ENCODE measurements around the gene MAP2K5.

MAP2K5 gene

DNA sequence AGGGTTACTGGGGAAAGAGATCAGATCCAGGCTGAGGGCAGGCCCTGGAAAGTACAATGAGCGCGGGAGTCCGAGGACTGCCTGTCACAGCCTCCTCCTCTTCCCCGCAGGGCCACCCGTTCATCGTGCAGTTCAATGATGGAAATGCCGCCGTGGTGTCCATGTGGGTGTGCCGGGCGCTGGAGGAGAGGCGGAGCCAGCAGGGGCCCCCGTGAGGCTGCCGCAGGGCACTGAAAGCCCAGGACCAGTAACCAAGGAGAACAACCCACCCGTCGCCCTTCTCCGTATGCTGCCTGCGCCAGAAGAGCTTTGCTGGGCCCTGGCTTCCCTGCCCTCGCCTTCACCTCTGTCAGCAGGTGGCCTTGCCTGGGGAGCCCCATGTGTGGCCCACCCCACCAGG, 264.0 kb downstream of the MAP2K5 start:
- no peak for DNase-seq (ENCODE audit: low read depth)

- no peak for DNase-seq (ENCODE audit: low read depth)
Measured at GRCh38 chr15:67807141-67807540, 264.6 kb downstream of the MAP2K5 start.

DNA sequence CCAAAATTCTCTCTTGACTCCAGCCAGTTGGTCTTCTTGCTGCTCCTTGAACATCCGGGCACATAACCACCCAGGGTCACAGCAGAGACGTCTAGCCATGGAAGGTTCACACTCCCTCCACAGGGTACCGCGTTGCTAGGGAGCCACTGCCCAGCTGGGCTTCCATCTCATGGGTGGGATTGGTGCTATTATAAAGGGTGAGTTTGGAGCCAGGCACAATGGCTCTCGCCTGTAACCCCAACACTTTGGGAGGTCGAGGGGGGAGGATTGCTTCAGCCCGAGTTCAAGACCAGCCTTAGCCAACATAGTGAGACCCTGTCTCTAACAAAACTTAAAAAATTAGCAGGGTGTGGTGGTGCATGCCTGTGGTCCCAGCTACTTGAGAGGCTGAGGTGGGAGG, 265.3 kb downstream of the MAP2K5 start:
- DNase-seq (ENCODE audit: low read depth): no peak

DNA sequence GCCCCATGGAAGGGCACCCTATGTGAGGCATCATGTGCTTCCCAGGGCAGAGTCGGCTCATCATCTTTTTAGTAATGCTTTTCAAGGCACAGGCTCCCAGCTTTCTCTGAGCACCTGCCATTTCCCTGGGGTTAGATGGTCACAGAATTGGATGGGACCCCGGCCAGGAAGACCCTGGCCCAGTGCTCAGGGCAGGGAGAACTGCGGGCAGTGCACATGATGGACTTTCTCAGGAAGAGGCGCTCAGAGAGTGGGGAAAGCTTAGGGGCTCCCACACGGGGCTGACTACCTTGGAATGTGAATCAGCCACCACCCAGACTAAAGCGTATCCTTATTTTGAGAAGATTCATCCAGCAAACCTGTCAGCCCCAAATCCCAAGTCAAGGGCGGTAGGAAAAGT, 266.3 kb downstream of the MAP2K5 start:
- no peak for DNase-seq (ENCODE audit: low read depth)

- no peak for DNase-seq (ENCODE audit: low read depth)
Measured at GRCh38 chr15:67809441-67809840, 266.9 kb downstream of the MAP2K5 start.

DNA sequence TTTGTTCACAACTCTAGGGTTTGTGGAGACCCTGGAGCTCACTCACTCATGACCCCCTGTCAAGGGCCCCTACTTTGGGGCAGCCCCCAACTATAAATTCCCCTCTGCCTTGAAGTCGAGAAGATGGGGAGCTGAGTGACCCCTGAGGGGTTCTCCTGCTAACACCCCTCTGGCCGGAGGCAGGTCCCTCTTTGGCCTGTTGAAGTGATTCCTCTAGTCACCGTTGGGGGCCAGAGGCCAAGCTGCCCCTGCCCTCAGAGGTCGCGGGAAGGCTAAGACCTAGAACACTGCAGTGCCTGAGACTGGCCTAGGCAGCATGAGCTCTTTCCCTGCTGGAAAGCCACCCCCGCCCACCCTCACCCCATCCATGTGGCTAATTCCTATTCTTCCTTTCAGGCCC, 267.4 kb downstream of the MAP2K5 start:
- DNase-seq (ENCODE audit: low read depth): no peak

- DNase-seq (ENCODE audit: low read depth): no peak
Measured at GRCh38 chr15:67812241-67812644, 269.7 kb downstream of the MAP2K5 start.

- no peak for DNase-seq (ENCODE audit: low read depth)
Measured at GRCh38 chr15:67813104-67813634, 270.7 kb downstream of the MAP2K5 start.

GRCh38 chr15:67815036-67815592, 272.6 kb downstream of the MAP2K5 start:
- DNase-seq (ENCODE audit: low read depth): no peak

DNA sequence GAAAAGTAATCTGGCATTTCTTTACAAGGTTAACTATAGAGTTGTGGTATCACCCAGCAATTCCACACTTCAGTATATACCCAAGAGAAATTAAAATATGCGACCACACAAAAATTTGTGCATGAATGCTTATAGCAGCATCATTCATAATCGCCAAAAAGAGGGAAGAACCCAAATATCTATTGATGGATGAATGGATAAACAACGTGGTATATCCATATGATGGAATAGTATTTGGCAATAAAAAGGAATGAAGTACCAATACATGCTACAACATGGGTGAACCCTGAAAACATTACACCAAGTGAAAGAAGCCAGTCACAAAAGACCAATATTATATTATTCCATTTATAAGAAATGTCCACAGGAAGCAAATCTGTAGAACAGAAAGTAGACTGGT, 274.2 kb downstream of the MAP2K5 start:
- DNase-seq (ENCODE audit: low read depth): no peak

GRCh38 chr15:67818464-67818863, 276.0 kb downstream of the MAP2K5 start:
- no peak for DNase-seq (ENCODE audit: low read depth)

GRCh38 chr15:67819636-67820035, 277.1 kb downstream of the MAP2K5 start:
- no peak for DNase-seq (ENCODE audit: low read depth)

GRCh38 chr15:67820122-67820991, 277.9 kb downstream of the MAP2K5 start:
- DNase-seq (ENCODE audit: low read depth): no peak

DNA sequence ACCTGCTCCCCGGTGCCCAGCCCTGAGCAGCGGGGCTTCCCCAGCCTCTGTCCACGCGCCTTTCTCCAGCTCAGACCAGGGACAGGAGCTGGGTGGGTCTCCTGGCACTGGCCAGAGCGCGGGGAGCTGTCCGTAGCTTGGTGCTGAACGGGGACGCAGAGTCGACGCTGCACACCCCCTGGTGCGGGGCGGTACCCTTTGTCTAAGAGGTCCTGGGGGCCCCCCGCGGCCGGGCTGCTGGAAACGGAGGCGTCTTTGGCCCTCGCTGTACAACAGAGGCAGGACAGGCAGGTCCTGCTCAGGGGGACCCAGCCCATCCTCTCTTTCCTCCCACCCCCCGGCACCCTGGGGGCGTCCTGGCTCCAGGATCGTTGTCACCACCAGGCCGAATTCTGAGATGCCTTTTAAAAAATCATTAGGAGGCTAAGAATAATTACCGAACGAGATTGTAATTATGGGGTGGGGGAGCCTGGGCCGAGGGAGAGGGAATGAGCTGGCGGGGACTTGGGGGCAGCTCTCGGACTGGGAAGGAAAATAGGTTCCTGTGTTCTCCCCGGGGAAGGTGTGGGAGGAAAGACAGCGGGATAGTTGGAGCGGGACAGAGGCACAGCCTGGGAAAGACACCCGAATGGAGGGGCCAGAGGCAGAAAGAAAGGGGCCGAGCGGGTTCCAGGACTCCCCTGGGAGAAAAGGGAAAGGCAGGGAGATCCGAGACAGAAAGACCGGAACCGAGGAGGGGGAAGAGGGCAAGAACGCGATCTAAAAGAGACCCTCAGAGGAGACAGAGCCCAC, 278.7 kb downstream of the MAP2K5 start:
- no peak for DNase-seq (ENCODE audit: low read depth)

DNA sequence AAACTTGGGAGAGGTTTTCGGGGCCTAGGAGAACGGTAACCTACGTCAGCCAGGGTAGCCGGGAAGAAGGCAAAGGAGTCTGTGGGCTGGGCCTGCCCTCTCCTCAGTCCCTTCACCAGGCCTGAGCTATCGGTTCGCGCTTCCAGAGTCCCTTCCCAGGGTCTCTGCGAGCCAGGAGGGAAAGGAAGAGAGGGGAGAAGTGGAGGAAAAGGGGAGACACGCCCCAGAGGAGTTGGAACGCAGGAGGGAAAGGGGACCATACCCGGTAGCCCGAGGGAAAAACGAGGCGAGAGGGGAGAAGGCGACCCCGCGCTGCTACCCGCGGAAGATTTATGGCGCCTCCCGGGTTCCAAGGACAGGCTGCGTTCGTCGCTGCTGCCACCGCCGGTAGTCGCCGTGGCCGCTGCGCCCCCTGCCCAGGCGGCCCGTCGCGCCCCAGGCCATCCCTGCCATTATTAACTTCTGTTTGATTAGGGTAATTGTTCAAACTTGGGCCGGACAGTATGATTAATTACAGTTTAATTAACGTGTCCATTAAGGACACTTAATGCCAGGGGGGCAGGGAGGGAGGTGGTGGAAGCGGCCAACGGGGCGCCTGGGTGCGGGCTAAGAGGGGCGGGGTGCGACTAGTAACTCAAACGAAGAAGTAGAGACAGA, 279.4 kb downstream of the MAP2K5 start:
- DNase-seq (ENCODE audit: low read depth): no peak

GRCh38 chr15:67822537-67823313, 280.2 kb downstream of the MAP2K5 start:
- DNase-seq (ENCODE audit: low read depth): no peak

GRCh38 chr15:67823314-67824196, 281.1 kb downstream of the MAP2K5 start:
- DNase-seq (ENCODE audit: low read depth): no peak

GRCh38 chr15:67824197-67824968, 281.9 kb downstream of the MAP2K5 start:
- DNase-seq (ENCODE audit: low read depth): no peak
